GM19025 (cell line): ENCODE results near the gene SLC25A44.
"Not testable (repeated sequence)": the region's sequence is repeated elsewhere in the genome, so short reads cannot be mapped to it uniquely, and the experiment has no call there.

Source experiments
- ATAC-seq: cut with Tn5 transposase; IDR thresholded peaks from one replicate; pipeline ENCODE4 v1.9.1; 2021; ENCODE audit warnings: mild to moderate bottlenecking, low read depth, moderate library complexity; ENCODE audit not compliant: unreplicated experiment

SLC25A44 gene

DNA sequence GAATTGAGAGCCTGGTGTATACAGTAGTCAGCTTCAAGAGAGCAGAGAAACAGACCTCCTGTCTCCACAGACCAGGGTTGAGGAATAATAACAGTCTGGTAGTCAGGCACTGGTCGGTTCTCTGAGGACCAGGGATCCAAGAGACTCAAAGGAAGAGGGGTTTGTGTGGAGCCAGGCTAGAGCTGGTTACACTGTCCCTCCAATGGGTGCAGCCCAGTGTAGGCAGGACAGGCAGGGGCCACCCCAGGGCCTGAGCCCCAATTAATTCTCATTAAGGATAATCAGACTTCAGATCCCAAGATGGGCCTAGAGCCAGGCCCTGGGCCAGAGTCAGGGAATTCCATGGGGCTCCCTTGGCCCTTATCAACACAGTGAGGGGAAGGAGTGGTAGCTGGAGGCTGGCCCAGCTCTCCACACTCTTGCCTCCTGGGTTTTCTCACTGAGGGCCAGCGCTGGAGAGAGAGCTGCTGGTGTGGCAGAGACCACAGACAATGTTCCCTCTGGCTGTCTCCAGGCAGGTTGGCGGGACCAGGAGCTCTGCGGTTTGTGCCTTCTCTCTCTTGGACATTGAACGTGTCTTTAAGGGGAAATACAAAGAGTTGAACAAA is 31.4 kb upstream of the SLC25A44 start:
- no peak for ATAC-seq

DNA sequence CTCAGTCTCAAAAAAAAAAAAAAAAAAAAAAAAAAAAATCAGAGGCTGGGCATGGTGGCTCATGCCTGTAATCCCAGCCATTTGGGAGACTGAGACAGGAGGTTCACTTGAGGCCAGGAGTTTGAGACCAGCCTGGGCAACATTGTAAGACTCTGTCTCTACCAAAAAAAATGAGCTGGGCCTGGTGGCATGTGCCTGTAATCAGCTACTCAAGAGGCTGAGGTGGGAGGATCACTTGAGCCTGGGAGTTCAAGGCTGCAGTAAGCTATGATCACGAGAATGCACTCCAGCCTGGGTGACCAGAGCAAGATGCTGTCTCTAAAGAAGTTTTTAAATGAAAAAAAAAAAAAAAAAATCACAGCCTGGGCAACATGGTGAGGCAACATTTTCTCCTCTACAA is 30.2 kb upstream of the SLC25A44 start:
- ATAC-seq: no peak

DNA sequence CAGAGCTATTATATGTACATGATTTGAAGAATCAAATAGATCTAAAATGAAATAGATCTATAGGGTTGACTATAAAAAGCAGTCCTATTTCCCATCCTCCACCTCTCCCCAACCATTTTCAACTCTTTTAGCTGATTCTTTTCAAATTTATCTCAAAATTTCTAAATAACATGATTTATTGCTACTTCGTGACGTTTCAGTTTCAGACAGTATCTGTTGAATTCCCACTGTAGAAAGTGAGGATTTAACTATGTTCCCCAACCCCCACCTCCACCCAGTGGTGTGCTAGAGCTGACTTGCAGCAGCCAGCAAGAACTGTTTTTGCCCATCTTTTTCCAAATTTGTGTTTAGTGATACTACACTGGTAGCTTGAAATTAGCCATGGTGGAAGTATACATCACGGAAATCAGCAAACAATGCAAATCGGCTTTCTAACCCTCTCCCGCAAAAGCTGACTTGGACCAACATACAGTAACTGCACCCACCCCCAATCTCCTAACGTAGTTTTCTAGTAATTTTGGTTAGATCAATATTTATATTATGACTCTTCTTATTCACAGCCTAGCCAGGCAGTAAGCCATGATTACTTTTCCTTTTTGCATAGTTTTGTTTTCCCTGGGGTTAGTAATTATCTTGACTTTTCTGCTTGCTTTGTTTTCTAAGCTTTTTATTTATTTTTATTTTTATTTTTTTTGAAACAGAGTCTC is 29.6 kb upstream of the SLC25A44 start:
- no peak for ATAC-seq

DNA sequence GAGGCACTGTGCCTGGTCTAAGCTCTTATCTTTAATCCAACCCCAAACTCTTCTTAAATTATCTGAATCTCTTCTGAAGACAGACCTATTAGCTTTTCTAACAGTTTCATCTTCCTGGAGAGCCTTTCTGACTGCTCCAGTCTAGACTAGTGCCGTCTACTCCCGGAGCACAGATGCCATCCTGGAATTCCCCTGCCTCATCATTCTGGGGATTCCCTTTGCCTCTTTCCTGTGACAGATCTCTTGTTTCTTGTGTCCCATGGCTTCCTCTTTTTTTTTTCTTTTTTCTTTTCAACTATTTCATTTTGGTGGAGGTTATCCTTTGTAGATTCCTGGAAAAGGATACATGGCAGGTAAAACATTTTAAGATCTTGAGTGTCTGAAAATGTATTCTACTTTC is 28.8 kb upstream of the SLC25A44 start:
- ATAC-seq: no peak

DNA sequence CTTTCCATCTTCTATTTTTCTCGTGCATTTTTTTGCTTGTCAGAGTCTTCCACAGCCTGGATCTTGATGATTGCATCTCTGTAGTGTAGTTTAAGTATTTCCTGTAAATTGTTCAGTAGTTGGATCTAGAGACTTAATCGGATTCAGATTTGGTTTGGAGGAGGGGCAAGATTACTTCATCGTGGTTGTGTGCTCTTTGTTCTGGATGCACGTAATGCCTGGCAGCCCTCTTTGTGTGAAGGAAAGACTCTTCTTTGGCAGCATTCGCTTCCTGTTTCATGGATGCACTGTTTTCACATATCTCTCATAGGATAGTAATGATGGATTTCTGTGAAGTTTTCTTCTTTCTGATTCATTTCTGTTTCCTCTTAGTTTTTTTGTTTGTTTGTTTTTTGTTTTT is 26.4 kb upstream of the SLC25A44 start:
- ATAC-seq: no peak

DNA sequence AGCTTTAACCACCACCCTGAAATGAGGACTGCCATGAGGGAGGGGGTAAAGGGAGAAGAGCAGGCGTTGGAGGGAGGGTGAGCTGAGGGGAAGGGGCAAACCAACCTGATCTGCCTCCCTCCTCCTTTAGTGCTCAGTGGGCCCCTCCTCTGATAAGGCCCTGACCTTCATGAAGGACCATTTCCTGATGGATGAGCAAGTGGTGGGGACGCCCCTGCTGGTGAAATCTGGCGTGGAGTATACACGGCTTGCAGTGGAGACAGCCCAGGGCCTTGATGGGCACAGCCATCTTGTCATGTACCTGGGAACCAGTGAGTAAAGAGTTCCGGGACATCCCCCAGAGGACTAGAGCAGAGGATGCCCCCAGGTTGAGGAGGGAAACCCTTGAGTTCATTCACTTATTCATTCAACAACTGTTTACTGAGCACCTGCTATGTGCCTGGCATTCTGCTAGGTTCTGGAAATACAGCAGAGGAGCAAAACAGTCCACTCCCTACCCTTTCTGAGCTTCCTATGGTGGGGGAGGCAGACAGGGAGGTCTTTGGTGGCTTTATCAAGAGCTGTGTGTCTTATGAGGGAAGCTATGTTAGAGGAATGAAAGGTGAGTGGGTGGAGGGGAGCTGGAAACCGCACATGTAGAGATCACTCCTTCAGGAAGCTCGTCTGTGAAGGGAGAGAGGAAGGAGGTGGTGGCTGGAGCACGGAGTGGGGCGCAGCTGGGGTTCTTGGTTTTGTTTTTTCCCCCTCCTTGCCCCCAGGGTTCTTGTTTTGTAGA is 21.0 kb upstream of the SLC25A44 start:
- no peak for ATAC-seq

DNA sequence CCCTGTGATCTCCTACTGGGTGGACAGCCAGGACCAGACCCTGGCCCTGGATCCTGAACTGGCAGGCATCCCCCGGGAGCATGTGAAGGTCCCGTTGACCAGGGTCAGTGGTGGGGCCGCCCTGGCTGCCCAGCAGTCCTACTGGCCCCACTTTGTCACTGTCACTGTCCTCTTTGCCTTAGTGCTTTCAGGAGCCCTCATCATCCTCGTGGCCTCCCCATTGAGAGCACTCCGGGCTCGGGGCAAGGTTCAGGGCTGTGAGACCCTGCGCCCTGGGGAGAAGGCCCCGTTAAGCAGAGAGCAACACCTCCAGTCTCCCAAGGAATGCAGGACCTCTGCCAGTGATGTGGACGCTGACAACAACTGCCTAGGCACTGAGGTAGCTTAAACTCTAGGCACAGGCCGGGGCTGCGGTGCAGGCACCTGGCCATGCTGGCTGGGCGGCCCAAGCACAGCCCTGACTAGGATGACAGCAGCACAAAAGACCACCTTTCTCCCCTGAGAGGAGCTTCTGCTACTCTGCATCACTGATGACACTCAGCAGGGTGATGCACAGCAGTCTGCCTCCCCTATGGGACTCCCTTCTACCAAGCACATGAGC is 17.2 kb upstream of the SLC25A44 start:
- ATAC-seq: no peak

DNA sequence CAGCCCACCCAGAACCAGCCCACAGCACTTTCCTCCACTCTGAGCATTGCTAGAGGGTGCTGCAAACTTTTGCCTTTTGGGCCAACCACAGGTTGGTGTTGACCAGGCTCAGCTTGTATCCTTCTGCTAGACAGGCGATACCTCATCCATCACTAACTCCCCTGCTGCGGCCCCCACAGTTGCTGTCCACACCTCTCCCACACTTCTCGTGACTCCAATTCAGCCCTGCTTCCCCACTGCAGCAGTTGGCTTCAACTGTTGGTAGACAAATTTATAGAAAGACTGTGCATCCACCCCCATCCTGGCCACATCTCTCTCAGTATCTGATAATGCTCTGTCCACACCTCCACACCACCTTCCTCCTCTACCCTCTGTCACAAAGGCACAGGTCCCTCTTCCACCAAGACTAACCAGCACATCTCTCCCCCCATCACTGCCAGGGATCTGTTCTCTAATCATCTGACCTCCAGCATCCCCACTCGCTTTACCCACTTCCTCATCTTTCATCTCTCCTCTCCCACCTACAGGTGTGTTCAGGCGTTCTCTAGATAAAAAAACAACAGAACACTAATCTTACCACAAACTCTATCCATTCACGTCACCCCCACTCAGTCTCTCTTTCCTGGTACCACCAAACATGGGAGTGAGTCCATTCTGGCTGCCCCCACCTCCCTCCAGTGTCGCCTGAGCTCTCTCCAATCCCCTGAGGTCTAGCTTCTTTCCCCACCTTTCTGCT is 15.8 kb upstream of the SLC25A44 start:
- ATAC-seq: no peak

DNA sequence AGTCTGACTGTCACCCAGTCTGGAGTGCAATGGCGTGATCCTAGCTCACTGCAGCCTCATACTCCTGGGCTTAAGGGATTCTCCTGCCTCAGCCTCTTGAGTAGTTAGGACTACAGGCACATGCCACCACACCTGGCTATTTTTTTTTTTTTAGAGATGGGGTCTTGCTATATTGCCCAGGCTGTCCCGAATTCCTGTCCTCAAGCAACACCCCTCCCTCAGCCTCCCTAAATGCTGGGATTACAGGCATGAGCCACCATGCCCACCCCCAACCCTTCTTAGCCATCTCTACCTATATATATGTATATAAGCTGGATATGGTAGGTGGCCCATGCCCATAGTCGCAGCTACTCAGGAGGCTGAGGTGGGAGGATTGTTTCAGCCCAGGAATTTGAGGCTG is 13.4 kb upstream of the SLC25A44 start:
- no peak for ATAC-seq

DNA sequence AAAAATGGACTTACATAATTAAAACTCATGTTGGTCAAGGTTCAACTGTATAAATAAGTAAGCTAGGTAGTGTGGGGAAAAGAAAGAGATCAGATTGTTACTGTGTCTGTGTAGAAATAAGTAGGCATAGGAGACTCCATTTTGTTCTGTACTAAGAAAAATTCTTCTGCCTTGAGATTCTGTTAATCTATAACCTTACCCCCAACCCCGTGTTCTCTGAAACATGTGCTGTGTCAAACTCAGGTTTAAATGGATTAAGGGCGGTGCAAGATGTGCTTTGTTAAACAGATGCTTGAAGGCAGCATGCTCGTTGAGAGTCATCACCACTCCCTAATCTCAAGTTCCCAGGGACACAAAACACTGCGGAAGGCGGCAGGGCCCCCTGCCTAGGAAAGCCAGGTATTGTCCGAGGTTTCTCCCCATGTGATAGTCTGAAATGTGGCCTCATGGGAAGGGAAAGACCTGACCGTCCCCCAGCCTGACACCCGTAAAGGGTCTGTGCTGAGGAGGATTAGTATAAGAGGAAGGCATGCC is 12.4 kb upstream of the SLC25A44 start:
- not testable (repeated sequence) for ATAC-seq

DNA sequence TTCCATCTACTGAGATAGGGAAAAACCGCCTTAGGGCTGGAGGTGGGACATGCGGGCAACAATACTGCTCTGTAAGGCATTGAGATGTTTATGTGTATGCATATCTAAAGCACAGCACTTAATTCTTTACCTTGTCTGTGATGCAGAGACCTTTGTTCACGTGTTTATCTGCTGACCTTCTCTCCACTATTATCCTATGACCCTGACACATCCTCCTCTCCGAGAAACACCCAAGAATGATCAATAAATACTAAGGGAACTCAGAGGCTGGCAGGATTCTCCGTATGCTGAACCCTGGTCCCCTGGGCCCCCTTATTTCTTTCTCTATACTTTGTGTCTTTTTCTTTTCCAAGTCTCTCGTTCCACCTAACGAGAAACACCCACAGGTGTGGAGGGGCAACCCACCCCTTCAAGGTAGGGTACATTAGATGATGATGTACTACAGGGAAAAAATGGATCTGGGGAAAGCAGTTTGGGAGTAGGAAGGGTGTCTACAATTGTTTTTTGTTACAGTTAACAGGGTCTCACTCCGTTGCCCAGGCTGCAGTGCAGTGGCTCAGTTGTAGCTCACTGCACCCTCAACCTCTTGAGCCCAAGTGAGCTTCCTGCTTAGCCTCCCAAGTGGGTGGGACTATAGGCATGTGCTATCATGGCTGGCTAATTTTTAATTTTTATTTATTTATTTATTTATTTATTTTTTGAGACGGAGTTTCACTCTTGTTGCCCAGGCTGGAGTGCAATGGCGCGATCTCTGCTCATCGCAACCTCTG is 11.7 kb upstream of the SLC25A44 start:
- not testable (repeated sequence) for ATAC-seq

DNA sequence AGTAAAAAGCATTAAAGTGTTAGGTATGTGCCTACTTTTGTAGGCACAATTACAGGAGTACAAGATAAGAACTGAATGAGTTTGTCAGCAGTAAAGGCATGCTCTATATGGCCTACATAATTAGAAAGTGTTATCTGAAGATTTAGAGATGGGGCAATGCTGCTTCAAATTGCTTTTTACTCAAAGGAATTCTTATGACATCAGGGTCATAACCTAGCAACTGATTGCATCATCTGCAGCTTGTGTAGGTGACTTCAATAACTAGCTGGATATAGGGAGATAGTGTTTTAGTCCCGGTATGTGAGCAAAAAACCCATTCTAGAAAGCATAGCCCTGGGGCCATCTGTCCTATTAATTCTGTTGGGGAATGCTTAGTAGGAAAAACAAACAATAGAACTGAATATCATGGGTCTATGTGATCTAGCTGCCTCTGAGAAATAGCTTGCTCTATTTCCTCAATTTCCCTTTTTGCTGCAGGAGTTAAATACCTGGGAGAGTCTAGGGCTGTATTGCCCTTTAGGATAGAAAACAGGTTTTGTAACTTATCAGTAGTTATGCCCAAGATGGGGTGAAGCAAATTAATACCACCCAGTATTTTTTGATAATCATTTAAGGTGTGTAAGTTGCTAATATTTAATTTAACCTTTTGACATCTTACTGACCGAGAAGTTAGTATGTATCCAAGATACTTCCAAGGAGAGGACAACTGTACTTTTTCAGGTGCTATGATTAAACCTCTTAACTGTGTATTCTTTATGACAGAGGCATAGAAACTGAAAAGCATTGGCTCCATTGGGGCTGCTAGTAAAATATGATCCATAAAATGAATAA is 7.3 kb upstream of the SLC25A44 start:
- not testable (repeated sequence) for ATAC-seq

DNA sequence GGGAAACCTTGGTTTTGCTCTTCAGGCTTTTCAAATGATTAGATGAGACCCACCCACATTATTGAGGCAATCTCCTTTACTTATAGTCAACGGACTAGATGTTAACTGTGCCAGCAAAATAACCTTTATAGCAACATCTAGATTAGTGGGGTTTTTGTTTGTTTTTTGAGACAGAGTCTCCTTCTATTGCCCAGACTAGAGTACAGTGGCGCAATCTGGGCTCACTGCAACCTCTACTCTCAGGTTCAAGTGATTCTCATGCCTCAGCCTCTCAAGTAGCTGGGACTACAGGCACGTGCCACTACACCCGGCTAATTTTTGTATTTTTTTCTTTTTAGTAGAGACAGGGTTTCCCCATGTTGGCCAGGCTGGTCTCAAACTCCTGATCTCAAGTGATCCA is 3.6 kb upstream of the SLC25A44 start:
- not testable (repeated sequence) for ATAC-seq

DNA sequence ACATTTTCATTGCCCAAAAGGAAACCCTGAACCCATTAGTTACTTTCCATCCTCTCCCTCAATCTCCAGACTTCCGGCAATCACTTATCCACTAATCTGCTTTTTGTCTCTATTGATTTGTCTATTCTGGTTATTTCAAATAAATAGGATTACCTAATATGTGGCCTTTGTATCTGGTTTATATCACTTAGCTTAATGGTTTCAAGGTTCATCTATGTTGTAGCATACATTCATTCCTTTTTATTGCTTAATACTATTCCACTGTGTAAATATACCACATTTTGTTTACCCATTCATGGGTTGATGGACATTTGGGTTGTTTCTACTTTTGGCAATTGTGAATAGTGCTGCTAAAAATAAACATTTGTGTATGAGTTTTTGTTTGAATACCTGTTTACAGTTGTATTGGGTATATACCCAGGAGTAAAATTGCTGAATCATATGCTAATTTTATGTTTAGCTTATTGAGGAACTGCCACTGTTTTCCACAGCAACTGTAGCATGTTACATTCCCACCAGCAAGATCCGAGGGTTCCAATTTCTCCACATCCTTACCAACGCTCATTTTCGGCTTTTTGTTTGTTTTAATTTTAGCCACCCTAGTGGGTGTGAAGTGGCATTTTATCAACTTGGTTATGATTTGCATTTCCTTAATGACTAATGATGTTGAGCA is 2.5 kb upstream of the SLC25A44 start:
- no peak for ATAC-seq

DNA sequence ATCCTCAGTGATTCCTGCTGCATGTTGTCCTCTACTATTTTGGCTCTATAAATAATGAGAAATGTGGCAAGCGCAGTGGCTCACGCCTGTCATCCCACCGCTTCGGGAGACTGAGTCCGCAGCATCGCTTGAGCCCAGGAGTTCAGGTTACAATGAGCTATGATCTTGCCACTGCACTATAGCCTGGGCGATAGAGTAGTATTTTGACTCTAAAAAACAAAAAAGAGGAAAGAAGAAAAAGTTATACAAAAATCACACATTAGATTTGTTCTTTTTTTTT is 756 bp upstream of the SLC25A44 start:
- no peak for ATAC-seq

DNA sequence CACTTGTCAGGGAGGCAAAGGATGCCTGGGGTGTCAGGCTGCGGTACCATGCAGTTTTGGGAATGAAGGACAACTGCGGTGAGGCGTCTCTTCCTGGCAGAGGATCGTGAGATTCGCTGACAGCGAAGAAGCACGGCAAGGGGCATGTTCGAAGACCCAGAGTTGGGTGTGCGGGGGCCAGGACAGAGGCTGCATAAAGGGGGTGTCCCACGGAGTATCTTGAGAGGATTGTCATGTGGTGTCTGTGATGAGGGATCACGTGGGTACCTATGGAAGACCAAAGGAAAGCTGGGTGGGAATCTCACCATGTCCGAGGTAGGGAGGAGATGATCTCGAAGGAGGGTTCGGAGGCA is 372 bp downstream of the SLC25A44 start:
- no peak for ATAC-seq

DNA sequence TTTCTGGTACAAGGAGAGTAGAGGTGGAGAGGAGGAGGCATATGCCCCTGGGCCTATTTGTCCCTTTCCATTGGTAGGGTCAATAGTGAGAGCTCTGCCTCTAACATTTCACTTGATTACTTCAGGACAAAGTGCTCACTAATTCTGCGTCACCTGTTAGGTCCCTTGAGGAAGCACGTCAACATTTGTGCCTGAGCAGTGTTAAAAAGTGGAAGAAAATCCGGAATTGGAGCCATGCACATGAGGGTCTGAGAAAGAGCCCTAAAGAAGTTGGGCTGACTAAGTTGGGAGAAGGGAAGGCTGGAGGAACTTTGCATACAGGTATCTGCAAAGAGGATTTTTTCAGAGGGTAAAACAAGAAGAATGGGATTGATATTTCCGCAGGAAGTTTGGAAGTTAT is 1.9 kb downstream of the SLC25A44 start:
- ATAC-seq: no peak

DNA sequence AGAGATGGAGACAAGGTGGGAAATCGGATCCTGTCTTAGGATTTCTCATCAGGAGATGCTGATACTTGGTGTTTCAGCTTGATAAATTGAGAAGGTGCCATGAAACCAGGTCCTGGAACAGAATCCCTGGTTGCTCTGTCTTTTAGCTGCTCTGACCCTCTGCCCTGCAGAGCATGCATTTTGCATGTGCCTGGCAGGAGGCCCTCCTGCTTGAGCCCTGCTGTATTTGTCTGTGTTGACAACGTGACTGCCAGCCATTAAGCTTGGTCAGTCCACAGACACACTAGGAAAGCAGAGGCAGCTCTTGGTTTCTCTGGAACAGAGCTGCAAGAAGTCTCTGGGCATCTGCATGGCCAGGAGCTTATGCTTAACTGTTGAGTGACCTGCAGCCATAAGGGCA is 2.5 kb downstream of the SLC25A44 start:
- ATAC-seq: no peak
